ENCODE data around the gene TRIM44. TPM values are rescaled to one million over a fixed set of nuclear protein-coding genes. Genes with fewer than 3 reads are reported as not detected.

TRIM44 gene
- total RNA-seq, 4 donors from 2014 or later: 22.3 to 46.7 (median 39.5) TPM

DNA sequence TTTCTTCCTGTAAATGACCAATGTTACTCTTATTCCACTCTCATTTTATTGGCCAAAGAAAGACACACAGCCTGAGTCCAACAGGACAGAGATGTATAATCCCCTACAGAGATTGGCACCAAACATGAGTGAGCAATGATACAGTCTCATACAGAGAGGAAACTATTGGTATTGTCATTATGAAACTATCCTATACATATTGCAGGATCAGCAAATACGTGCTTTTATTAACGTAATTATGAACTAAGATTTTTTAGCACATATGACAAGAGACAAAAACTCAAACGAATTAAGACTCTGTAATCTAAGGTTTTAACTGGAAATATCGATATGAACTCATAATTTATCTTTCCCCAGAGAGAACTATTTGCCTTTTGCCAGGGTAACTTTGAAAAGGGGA is 182.0 kb downstream of the TRIM44 start:
- H3K27ac ChIP-seq: no peak overlapping the region
- no peak overlapping the region for H3K4me3 ChIP-seq
- no peaks in the 10 kb centered on the region for H3K36me3 ChIP-seq
- peaks cover 0 to 3% (median 0%) of the 10 kb centered on the region in 4 donors for H3K9me3 ChIP-seq
- DNase-seq (ENCODE audit: low spot score in 2 of 2): no peak
- H3K27me3 ChIP-seq: no peaks in the 10 kb centered on the region
- 47 to 48% methylated on average over 4 of the region's 4 CpGs for WGBS, 2 donors
- TF ChIP-seq EP300 (IDR thresholded peaks at IDR 0.05) (no peak), POLR2A (IDR thresholded peaks at IDR 0.05) (no peak)
- TF ChIP-seq, protein P1, sequence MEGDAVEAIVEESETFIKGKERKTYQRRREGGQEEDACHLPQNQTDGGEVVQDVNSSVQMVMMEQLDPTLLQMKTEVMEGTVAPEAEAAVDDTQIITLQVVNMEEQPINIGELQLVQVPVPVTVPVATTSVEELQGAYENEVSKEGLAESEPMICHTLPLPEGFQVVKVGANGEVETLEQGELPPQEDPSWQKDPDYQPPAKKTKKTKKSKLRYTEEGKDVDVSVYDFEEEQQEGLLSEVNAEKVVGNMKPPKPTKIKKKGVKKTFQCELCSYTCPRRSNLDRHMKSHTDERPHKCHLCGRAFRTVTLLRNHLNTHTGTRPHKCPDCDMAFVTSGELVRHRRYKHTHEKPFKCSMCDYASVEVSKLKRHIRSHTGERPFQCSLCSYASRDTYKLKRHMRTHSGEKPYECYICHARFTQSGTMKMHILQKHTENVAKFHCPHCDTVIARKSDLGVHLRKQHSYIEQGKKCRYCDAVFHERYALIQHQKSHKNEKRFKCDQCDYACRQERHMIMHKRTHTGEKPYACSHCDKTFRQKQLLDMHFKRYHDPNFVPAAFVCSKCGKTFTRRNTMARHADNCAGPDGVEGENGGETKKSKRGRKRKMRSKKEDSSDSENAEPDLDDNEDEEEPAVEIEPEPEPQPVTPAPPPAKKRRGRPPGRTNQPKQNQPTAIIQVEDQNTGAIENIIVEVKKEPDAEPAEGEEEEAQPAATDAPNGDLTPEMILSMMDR (IDR thresholded peaks at IDR 0.05): no peak
- no peaks in the 10 kb centered on the region for H3K4me1 ChIP-seq

DNA sequence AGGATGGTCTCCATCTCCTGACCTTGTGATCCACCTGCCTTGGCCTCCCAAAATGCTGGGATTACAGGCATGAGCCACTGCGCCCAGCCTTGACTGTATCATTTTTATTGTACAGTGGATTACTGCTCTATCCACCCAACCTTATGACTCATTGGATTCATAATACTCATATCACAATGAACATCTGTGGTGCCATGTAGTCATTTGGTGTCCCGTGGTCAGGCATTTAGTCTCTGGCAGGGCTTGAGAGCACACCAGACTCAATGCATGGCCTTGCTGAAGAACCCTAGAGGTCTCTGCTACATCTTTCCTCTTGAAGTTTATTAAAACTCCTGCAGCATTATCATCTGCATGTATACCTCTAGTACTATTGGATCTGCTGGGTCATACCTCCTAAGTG is 183.3 kb downstream of the TRIM44 start:
- Histone ChIP-seq H3K4me1 (no peaks in the 10 kb centered on the region), H3K9me3 (no peaks in the 10 kb centered on the region), H3K27ac (no peak overlapping the region), H3K27me3 (no peaks in the 10 kb centered on the region), H3K36me3 (no peaks in the 10 kb centered on the region), H3K4me3 (no peak overlapping the region)
- DNase-seq (ENCODE audit: low spot score in 2 of 2): no peak
- TF ChIP-seq, protein P1 (IDR thresholded peaks at IDR 0.05): no peak
- TF ChIP-seq EP300 (IDR thresholded peaks at IDR 0.05): no peak
- TF ChIP-seq POLR2A (IDR thresholded peaks at IDR 0.05): no peak
- 92 to 98% methylated on average over 2 of the region's 2 CpGs for WGBS, 2 donors

- DNase-seq (ENCODE audit: low spot score in 2 of 2): no peak
- no peak overlapping the region for H3K4me3 ChIP-seq
- H3K36me3 ChIP-seq: no peaks in the 10 kb centered on the region
- 93 to 95% methylated on average over 5 of the region's 5 CpGs for WGBS, 2 donors
- no peaks in the 10 kb centered on the region for H3K9me3 ChIP-seq
- TF ChIP-seq EP300 (IDR thresholded peaks at IDR 0.05): no peak
- no peak for TF ChIP-seq POLR2A (IDR thresholded peaks at IDR 0.05)
- TF ChIP-seq, protein P1 (IDR thresholded peaks at IDR 0.05): no peak
- H3K27ac ChIP-seq: no peak overlapping the region
- peaks cover 0 to 2% (median 0%) of the 10 kb centered on the region in 4 donors for H3K4me1 ChIP-seq
- H3K27me3 ChIP-seq: no peaks in the 10 kb centered on the region
These were observed 184.3 kb downstream of the TRIM44 start for GRCh38 chr11:35846874-35847273.

DNA sequence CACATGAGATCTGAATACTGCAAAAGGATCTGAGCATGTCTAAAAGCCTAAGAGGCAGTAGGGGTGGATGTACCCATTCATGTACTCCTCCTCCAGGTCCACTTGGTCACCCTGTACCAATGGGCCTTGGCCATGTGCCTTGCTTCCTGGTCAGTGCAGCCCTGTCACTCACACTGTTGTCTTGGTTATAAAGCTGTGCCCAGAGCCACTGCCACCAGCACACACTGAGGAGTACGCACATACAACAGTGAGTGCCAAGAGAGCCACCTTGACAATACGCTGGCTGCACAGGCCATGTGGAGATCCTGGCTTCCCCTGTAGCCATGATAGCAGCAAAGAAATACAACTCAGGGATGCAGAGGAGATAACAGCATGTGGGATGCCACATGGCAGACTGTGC is 184.9 kb downstream of the TRIM44 start:
- DNase-seq (ENCODE audit: low spot score in 2 of 2): no peak
- H3K36me3 ChIP-seq: no peaks in the 10 kb centered on the region
- no peak overlapping the region for H3K4me3 ChIP-seq
- no peak overlapping the region for H3K27ac ChIP-seq
- 75 to 100% methylated on average over 2 of the region's 2 CpGs for WGBS, 2 donors
- H3K4me1 ChIP-seq: peaks cover 0 to 7% (median 0%) of the 10 kb centered on the region in 4 donors
- TF ChIP-seq, protein P1 (IDR thresholded peaks at IDR 0.05): no peak
- TF ChIP-seq POLR2A (IDR thresholded peaks at IDR 0.05) (no peak), EP300 (IDR thresholded peaks at IDR 0.05) (no peak)
- H3K9me3 ChIP-seq: no peaks in the 10 kb centered on the region
- no peaks in the 10 kb centered on the region for H3K27me3 ChIP-seq

GRCh38 chr11:35848616-35849015 is 186.0 kb downstream of the TRIM44 start:
- H3K27ac ChIP-seq: no peak overlapping the region
- WGBS, 2 donors: 52 to 64% methylated on average over 4 of the region's 4 CpGs

More at GRCh38 chr11:35848616-35849015, 186.0 kb downstream of the TRIM44 start:
- Histone ChIP-seq H3K4me3 (no peak overlapping the region), H3K4me1 (peaks cover 0 to 7% (median 0%) of the 10 kb centered on the region in 4 donors), H3K27me3 (no peaks in the 10 kb centered on the region), H3K36me3 (no peaks in the 10 kb centered on the region), H3K9me3 (no peaks in the 10 kb centered on the region)
- no peak for DNase-seq (ENCODE audit: low spot score in 2 of 2)
- TF ChIP-seq, protein P1 (IDR thresholded peaks at IDR 0.05): no peak
- TF ChIP-seq EP300 (IDR thresholded peaks at IDR 0.05): no peak
- no peak for TF ChIP-seq POLR2A (IDR thresholded peaks at IDR 0.05)
